ENCODE results near the gene TESK2.

The TESK2 gene

DNA sequence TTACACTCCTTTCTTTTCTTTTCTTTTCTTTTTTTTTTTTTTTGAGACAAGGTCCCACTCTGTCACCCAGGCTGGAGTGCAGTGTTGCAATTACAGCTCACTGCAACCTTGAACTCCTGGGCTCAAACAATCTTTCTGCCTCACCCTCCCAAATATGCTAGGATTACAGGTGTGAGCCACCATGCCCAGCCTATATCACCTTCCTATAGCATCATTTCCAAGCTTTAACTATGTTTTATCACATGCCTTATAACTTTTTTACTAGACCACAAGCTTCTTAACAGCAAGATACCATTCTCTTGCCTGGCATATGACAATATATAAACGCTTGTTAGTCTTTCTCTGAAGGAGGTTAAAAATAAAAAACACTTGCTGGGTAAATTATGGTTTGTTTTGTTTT is 95.4 kb downstream of the TESK2 start:
- H4K20me1 ChIP-seq (ENCODE audit: insufficient read depth, low read length, poor library complexity, severe bottlenecking) = no peaks in the 10 kb centered on the region
- no peak overlapping the region for H3K4me3 ChIP-seq (ENCODE audit: low read length, poor library complexity, severe bottlenecking)
- no peaks in the 10 kb centered on the region for H3K79me2 ChIP-seq (ENCODE audit: insufficient read depth, low read length)
- H2AFZ ChIP-seq (ENCODE audit: low read length) = no peak overlapping the region
- no peaks in the 10 kb centered on the region for H3K9me3 ChIP-seq (ENCODE audit: insufficient read depth, low read depth, low read length)
- no peaks in the 10 kb centered on the region for H3K36me3 ChIP-seq (ENCODE audit: insufficient read depth, low read length)
- H3K4me2 ChIP-seq (ENCODE audit: low read depth, low read length, poor library complexity, severe bottlenecking) = peak overlapping the region; percentile 6
- H3K9me2 ChIP-seq (replicated peaks; ENCODE audit: low read depth, low read length) = no peaks in the 10 kb centered on the region
- no peak overlapping the region for H3K9ac ChIP-seq (ENCODE audit: low read depth, low read length, poor library complexity, severe bottlenecking)
- H3K4me1 ChIP-seq (ENCODE audit: insufficient read depth, low read length, poor library complexity, severe bottlenecking) = peaks cover 23% of the 10 kb centered on the region
- H3K27me3 ChIP-seq (ENCODE audit: insufficient read depth, low read length, poor library complexity, severe bottlenecking) = no peaks in the 10 kb centered on the region
- TF ChIP-seq EZH2phosphoT487 (IDR thresholded peaks at IDR 0.05; ENCODE audit: borderline replicate concordance) = no peak
- TF ChIP-seq, protein P1, sequence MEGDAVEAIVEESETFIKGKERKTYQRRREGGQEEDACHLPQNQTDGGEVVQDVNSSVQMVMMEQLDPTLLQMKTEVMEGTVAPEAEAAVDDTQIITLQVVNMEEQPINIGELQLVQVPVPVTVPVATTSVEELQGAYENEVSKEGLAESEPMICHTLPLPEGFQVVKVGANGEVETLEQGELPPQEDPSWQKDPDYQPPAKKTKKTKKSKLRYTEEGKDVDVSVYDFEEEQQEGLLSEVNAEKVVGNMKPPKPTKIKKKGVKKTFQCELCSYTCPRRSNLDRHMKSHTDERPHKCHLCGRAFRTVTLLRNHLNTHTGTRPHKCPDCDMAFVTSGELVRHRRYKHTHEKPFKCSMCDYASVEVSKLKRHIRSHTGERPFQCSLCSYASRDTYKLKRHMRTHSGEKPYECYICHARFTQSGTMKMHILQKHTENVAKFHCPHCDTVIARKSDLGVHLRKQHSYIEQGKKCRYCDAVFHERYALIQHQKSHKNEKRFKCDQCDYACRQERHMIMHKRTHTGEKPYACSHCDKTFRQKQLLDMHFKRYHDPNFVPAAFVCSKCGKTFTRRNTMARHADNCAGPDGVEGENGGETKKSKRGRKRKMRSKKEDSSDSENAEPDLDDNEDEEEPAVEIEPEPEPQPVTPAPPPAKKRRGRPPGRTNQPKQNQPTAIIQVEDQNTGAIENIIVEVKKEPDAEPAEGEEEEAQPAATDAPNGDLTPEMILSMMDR (conservative IDR thresholded peaks at IDR 0.05; ENCODE audit: low read length) = no peak
- 0 out of 2 replicates have a peak, but pooled peaks cover 2% of the 10 kb centered on the region for H3F3A ChIP-seq (ENCODE audit: low read depth)

GRCh38 chr1:45395051-45395450 is 95.9 kb downstream of the TESK2 start:
- H3F3A ChIP-seq (ENCODE audit: low read depth) = 0 out of 2 replicates have a peak, but pooled peaks cover 2% of the 10 kb centered on the region
- H3K4me3 ChIP-seq (ENCODE audit: low read length, poor library complexity, severe bottlenecking) = no peak overlapping the region
- H3K4me2 ChIP-seq (ENCODE audit: low read depth, low read length, poor library complexity, severe bottlenecking) = peak overlapping the region; percentile 69
- TF ChIP-seq, protein P1 (conservative IDR thresholded peaks at IDR 0.05; ENCODE audit: low read length) = no peak
- no peak for TF ChIP-seq EZH2phosphoT487 (IDR thresholded peaks at IDR 0.05; ENCODE audit: borderline replicate concordance)
- H2AFZ ChIP-seq (ENCODE audit: low read length) = no peak overlapping the region
- no peaks in the 10 kb centered on the region for H3K36me3 ChIP-seq (ENCODE audit: insufficient read depth, low read length)
- H3K9me2 ChIP-seq (replicated peaks; ENCODE audit: low read depth, low read length) = no peaks in the 10 kb centered on the region
- H3K9me3 ChIP-seq (ENCODE audit: insufficient read depth, low read depth, low read length) = no peaks in the 10 kb centered on the region
- H3K4me1 ChIP-seq (ENCODE audit: insufficient read depth, low read length, poor library complexity, severe bottlenecking) = peaks cover 23% of the 10 kb centered on the region
- no peaks in the 10 kb centered on the region for H4K20me1 ChIP-seq (ENCODE audit: insufficient read depth, low read length, poor library complexity, severe bottlenecking)
- no peak overlapping the region for H3K9ac ChIP-seq (ENCODE audit: low read depth, low read length, poor library complexity, severe bottlenecking)
- H3K79me2 ChIP-seq (ENCODE audit: insufficient read depth, low read length) = no peaks in the 10 kb centered on the region
- no peaks in the 10 kb centered on the region for H3K27me3 ChIP-seq (ENCODE audit: insufficient read depth, low read length, poor library complexity, severe bottlenecking)

DNA sequence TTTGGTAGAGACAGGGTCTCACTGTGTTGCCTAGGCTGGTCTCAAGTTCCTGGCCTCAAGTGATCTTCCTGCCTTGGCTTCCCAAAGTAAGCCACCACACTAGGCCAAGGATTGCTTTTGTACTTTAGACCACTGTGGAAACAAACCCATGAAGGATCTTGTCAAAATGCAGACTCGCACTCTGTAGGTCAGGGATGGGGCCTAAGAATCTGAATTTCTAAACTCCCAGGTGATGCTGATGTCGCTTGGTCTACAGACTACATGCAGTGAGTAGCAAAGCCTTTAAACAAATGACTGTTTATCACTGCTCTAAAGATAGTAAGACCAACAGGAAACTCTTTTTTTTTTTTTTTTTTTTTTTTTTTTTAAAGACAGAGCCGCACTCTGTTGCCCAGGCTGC is 96.6 kb downstream of the TESK2 start:
- Histone ChIP-seq H3K27me3 (ENCODE audit: insufficient read depth, low read length, poor library complexity, severe bottlenecking) (no peaks in the 10 kb centered on the region), H3K36me3 (ENCODE audit: insufficient read depth, low read length) (no peaks in the 10 kb centered on the region), H3F3A (ENCODE audit: low read depth) (0 out of 2 replicates have a peak, but pooled peaks cover 2% of the 10 kb centered on the region), H3K4me2 (ENCODE audit: low read depth, low read length, poor library complexity, severe bottlenecking) (peak overlapping the region; percentile 69), H3K9me2 (replicated peaks; ENCODE audit: low read depth, low read length) (no peaks in the 10 kb centered on the region), H3K4me1 (ENCODE audit: insufficient read depth, low read length, poor library complexity, severe bottlenecking) (peaks cover 23% of the 10 kb centered on the region), H3K4me3 (ENCODE audit: low read length, poor library complexity, severe bottlenecking) (peak overlapping the region; percentile 26), H3K9ac (ENCODE audit: low read depth, low read length, poor library complexity, severe bottlenecking) (no peak overlapping the region), H3K9me3 (ENCODE audit: insufficient read depth, low read depth, low read length) (no peaks in the 10 kb centered on the region), H2AFZ (ENCODE audit: low read length) (no peak overlapping the region), H4K20me1 (ENCODE audit: insufficient read depth, low read length, poor library complexity, severe bottlenecking) (no peaks in the 10 kb centered on the region), H3K79me2 (ENCODE audit: insufficient read depth, low read length) (no peaks in the 10 kb centered on the region)
- TF ChIP-seq, protein P1 (conservative IDR thresholded peaks at IDR 0.05; ENCODE audit: low read length) = no peak
- TF ChIP-seq EZH2phosphoT487 (IDR thresholded peaks at IDR 0.05; ENCODE audit: borderline replicate concordance) = no peak
